Transverse colon (tissue), 3 donors: Measurements from ENCODE around the gene CYP4F8.

Source experiments
- EP300 ChIP-seq: sonication (generic); formaldehyde crosslinking; IDR thresholded peaks from one replicate; pipeline ENCODE4 v1.6.1; 2017; ENCODE audit warnings: antibody characterized with exemption, low read depth
- TF ChIP-seq, protein P1 (sequence below), 5 experiments: fragments of 200-600 bp in 3 of 5; fragments of 450-650 bp in 2 of 5; sonication (generic) in 3 of 5; IDR thresholded peaks; 1 replicate in 2 of 5; 2 replicates in 3 of 5; pipeline ENCODE4 v1.5.1; 2016 to 2017; ENCODE audit warnings: antibody characterized with exemption in 5 of 5, inconsistent platforms in 3 of 5, mild to moderate bottlenecking in 2 of 5, moderate library complexity in 1 of 5

DNA sequence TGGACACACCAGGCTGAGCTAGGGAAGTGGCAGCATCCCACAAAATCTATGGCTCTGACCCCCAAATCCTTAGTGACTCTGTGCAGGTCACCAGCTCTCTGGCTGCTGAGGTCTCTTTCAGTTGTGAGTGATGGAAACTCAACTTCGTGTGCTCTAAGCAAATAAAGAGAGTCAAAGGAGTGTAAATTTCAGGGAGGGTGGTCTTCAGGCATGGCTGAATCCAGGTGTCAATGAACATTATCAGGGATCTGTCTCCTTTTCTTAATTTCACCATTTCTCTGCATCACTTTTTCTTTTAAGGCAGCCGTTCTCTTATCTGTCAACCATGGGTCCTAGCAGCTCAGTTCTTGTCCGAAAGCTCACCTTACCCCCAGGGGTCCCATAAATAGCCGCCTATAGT lies 64.1 kb downstream of the CYP4F8 start:
- TF ChIP-seq, protein P1, sequence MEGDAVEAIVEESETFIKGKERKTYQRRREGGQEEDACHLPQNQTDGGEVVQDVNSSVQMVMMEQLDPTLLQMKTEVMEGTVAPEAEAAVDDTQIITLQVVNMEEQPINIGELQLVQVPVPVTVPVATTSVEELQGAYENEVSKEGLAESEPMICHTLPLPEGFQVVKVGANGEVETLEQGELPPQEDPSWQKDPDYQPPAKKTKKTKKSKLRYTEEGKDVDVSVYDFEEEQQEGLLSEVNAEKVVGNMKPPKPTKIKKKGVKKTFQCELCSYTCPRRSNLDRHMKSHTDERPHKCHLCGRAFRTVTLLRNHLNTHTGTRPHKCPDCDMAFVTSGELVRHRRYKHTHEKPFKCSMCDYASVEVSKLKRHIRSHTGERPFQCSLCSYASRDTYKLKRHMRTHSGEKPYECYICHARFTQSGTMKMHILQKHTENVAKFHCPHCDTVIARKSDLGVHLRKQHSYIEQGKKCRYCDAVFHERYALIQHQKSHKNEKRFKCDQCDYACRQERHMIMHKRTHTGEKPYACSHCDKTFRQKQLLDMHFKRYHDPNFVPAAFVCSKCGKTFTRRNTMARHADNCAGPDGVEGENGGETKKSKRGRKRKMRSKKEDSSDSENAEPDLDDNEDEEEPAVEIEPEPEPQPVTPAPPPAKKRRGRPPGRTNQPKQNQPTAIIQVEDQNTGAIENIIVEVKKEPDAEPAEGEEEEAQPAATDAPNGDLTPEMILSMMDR (IDR thresholded peaks at IDR 0.05): no peak
- TF ChIP-seq EP300: no peak
